SH-SY5Y (cell line): ENCODE measurements around the gene ABCA2.

Experiments used
- GATA2 ChIP-seq: IDR thresholded peaks from 2 replicates; pipeline ENCODE4 v1.6.1; 2011; ENCODE audit warnings: mild to moderate bottlenecking, low read depth, low read length
- GATA3 ChIP-seq: IDR thresholded peaks from 2 replicates; pipeline ENCODE4 v1.6.1; 2011; ENCODE audit warnings: low read depth, mild to moderate bottlenecking, low read length, moderate library complexity

- TF ChIP-seq GATA2: no peak
- no peak for TF ChIP-seq GATA3
These were observed 67.7 kb downstream of the ABCA2 start for GRCh38 chr9:136960212-136960937.
